SK-N-MC (cell line): ENCODE data around the gene MFSD2B.

Source experiments
- EZH2 ChIP-seq: fragments of 200-600 bp; sonication (generic); IDR thresholded peaks from one replicate; pipeline ENCODE4 v1.6.1; 2017; ENCODE audit warnings: antibody characterized with exemption
- POLR2AphosphoS5 ChIP-seq: IDR thresholded peaks from 2 replicates; pipeline ENCODE4 v1.6.1; 2012; ENCODE audit warnings: mild to moderate bottlenecking, low read depth, low read length, borderline replicate concordance

- TF ChIP-seq POLR2AphosphoS5 (no peak), EZH2 (no peak)
Measured at GRCh38 chr2:24017711-24018110, 7.8 kb downstream of the MFSD2B start.
